GM21423 (cell line): ENCODE results near the gene EDNRB.

Source experiments
- ATAC-seq: cut with Tn5 transposase; IDR thresholded peaks from one replicate; pipeline ENCODE4 v1.9.1; 2021; ENCODE audit warnings: mild to moderate bottlenecking, moderate library complexity; ENCODE audit not compliant: unreplicated experiment

EDNRB gene

GRCh38 chr13:77898097-77898496, 20.5 kb downstream of the EDNRB start:
- peak; percentile 83 for ATAC-seq

DNA sequence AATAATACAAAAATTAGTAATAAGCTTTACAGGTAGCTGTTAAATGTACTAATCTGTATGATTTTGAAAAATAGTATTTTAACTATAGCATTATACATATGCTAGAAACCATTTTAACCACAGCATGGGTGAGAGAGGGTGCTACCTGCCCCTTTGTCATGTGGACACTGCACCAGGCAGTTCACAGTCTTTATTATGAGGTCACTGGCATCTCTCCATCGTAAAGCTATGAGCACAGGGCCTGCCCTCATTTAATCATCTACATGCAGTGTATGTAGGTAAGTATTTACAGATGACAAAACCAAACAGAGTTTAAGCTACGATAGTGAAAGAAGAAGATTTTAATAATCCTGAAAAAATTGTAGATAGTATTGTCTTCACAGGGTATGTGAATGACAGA, 21.7 kb downstream of the EDNRB start:
- no peak for ATAC-seq

- no peak for ATAC-seq
Observed at GRCh38 chr13:77896536-77896935, 22.1 kb downstream of the EDNRB start.

- no peak for ATAC-seq
Observed at GRCh38 chr13:77894743-77895142, 23.9 kb downstream of the EDNRB start.

GRCh38 chr13:77893066-77893465, 25.6 kb downstream of the EDNRB start:
- no peak for ATAC-seq

GRCh38 chr13:77892491-77892890, 26.1 kb downstream of the EDNRB start:
- no peak for ATAC-seq

DNA sequence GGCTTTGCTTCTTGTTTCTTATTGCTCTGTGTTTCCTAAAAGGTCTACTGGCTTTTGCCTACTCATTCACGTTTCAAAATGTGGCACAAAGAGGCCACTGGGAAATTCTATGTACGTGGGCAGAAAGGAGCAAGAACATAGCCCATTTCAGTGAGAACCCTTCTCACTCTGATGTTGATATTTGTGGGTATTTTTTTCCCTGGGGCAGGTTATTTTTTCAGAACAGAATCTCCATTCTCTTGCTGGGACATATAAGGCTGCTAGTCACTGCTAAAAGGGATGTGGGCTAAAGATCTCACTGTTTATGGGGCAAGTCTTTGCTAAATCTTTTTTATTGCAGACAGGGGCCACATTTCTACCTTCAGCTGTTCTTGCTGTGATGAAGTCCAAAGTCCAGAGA, 27.1 kb downstream of the EDNRB start:
- ATAC-seq, result no peak

GRCh38 chr13:77891041-77891440, 27.6 kb downstream of the EDNRB start:
- ATAC-seq, result no peak

- no peak for ATAC-seq
Observed at GRCh38 chr13:77883328-77883727, 35.3 kb downstream of the EDNRB start.

DNA sequence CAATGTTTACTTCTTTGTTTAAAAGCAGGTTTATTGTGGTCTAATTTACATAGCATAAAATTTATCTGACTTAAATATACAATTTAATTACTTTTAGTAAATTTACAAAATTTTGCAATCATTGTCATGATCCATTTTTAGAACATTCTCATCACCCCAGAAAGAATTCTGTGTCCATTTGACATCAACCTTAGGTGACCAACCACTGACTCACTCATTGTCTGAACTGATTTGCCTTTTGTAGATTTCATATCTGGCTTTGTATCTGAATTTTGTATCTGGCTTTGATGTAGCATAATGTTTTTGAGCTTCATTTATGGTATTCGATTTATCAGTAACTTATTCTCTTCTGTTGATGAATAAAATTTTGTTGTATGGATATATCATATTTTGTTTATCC, 40.4 kb downstream of the EDNRB start:
- ATAC-seq, result no peak

- ATAC-seq, result no peak
Observed at GRCh38 chr13:77876176-77876575, 42.5 kb downstream of the EDNRB start.

DNA sequence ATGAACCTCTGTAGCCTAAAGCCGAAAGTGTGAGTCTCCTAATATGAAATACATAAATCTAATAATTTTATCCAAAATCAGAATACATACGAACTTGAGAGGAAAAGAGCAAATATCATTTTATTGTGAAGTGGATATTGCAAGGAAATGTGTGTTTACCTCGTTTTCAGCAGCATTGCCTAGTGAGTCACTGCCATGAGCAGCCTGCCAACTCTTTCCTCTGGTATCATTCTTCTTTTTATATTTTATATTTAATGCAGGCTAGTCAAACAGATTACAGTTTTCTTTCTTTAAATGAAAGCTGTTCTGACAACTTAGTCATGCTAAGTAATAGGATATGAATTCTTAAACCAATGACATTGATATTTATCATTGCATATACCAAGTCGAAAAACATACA, 44.2 kb downstream of the EDNRB start:
- no peak for ATAC-seq

DNA sequence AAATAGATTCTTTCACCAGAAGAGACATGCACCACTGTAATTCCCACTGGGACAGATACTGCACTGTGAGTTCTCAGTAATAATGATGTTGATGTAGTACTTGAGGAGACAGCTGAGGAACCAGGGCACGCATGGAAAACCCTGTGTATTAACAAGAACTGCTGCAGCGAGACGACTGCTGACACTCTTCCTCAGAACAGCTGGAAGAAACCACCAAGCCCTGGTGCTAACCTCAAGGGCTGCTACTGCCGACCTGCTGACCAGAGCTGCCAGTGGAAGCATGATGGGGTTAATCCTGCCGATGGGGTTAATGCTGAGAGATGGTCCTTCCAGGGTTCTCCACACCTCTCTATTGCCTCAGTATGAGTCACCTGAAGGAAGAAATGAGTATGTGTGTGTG, 45.6 kb downstream of the EDNRB start:
- ATAC-seq, result no peak

GRCh38 chr13:77871596-77871995, 47.0 kb downstream of the EDNRB start:
- ATAC-seq, result no peak

- ATAC-seq, result no peak
Observed at GRCh38 chr13:77868717-77869116, 49.9 kb downstream of the EDNRB start.

DNA sequence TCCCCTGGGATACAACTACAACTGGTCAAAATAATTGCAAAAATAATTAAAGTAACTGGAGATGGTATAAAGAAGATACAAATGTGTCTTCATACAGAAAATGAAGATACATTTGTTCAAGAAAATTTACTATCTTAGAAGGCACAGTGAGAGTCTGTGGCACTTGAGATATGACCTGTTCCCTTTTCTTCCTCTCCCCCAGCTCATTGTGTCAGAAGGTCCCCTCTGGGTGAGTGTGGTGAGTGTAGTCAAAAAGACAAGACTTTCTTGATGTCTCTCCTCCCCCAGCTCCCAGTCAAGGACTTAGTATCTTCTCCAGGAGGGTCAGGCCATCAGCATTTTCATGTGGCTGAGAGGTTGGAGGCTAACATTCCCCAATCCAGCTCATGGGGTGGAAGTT, 51.7 kb downstream of the EDNRB start:
- ATAC-seq, result no peak

DNA sequence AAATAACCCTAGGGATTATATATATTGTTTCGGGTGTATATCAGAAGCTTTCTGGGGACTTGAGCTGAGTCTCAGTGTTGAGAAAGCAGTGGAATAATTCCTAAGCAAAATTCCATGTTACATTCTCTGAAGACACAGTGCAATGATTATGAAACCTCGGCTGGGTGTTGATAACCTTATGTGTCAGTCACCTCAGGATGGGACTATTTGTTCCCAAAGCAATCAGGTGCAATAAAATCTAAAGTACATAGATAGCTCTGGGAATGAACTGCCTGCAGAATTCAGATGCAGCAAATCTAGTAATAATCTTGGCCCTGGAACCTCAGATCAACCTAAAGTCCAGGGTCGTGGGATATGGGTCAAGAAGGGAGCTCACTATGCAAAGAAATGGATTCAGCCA, 53.0 kb downstream of the EDNRB start:
- no peak for ATAC-seq

DNA sequence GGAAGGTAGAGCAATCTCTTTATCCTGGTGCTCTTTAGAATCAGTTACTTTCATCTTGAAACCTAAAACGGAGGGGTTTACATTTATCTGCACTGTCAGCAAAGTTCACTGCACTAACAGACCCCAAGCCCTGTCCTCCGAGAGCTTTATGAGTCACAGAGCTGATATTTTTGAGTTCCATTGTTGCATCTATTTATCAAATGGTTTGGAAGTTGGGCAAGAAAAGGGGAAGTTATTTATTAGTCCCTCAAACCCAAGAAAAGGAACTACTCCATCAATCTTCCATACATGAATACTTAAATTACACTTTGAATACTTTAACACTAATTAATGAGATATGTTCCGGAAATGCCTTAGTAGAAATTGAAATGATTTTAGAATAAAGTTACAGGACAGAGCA, 55.5 kb downstream of the EDNRB start:
- no peak for ATAC-seq

GRCh38 chr13:77861741-77862140, 56.9 kb downstream of the EDNRB start:
- ATAC-seq, result no peak

DNA sequence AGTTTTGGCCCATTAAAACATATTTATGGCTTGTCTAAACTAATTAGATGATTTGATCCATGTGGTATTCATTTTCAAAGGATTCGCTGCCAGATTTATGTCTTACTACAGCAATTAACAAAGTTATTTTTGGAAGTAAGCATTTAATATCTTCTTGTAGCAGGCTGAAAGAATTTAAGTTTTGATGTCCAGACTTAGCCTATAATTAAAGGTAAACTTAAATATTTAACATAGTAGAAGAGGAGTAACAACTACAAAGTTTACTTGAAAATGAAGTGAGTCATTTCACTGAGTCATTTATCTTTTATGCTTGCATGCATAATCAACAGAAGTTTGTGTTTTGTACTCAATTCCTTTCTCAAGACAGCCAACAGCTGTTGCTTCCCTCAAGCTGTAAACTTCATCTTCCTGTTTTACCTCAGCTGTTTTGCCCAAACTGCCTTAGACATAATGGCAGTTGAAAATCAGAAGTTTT, 58.1 kb downstream of the EDNRB start:
- no peak for ATAC-seq

DNA sequence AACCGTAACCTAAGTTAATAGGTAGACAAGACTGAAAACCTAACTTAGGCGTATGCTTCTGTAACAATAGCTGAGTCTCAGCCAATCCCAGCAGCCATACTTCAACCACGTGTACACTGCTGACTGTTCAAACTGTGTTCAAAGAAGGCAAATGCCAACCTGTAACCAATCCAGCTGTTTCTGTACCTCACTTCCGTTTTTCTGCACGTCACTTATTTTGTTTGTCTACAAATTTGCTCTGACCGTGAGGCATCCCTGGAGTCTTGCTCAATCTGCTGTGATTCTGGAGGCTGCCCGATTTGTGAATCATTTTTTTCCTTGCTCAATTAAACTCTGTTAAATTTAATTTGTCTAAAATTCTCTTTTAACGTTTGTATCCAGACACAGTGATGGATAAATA, 59.2 kb downstream of the EDNRB start:
- ATAC-seq, result no peak

GRCh38 chr13:77857531-77858209, 61.0 kb downstream of the EDNRB start:
- ATAC-seq, result no peak

GRCh38 chr13:77853703-77854102, 64.9 kb downstream of the EDNRB start:
- ATAC-seq, result no peak
